Stimulated activated CD4-positive, alpha-beta T cell treated with anti-CD3 and anti-CD28 coated beads, Interleukin-12 subunit alpha, Interleukin-12 subunit beta, amount 100 ng/mL, for 4 hours (primary cell): ENCODE data around the gene KDELR1.

Source experiments
- DNase-seq: peaks from one replicate; pipeline ENCODE4 v3.0.0-alpha.2; 2020

KDELR1 gene

DNA sequence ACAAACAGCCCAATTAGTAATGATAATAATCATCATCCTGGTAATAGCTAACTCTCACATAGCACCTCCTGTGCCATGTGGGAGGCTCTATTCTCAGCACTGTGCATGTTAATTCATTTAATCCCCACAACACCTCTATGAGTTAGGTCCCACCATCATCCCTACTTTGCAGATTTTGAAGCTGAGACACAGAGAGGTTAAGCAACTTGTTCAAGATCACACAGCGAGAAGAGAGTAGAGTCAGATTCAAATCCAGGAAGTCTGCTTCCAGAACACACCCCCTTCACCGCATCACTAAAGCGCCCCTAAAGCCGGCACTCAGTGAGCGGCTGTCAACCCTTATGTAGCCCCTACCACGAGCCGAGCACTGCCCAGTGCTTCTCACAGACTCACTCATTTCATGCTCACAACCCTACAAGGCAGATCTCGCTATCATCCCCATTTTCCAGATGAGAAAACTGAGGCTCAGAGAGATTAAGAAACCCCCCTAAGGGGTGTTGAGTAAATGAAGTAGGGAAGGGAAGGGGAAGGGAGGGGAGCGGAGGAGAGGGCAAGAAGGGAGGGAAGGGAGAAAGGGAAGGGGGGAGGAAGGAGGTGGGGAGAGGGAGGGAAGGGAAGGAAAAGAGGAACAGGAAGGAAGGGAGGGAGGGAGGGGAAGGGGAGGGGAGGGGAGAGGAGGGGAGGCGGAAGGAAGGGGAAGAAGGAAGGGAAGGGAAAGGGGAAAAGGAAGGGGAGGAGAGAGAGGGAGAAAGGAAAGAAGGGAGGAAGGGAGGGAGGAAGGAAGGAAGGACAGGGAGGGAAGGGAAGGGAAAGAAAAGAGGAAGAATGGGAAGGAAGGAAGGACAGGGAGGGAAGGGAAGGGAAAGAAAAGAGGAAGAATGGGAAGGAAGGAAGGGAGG is 49.6 kb downstream of the KDELR1 start:
- DNase-seq = no peak

DNA sequence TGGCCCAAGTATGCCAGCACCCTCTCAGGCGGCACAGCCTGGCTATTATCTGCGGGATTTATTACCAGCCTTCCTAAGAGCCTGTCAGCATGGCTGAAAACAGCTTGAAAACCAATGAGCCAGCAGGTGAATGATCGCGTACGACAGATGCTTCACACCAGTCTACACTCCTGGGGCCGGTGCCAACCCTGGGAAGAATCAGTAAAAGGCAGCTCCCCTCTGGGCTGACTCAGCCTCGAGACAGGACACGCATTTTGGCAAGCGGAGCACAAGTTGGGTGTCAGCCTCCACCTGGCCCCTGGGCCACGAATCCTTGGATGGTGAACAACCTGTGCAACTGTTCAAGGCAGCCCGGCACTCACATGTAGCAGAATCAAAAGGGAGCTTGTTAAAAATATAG is 50.4 kb downstream of the KDELR1 start:
- no peak for DNase-seq

DNA sequence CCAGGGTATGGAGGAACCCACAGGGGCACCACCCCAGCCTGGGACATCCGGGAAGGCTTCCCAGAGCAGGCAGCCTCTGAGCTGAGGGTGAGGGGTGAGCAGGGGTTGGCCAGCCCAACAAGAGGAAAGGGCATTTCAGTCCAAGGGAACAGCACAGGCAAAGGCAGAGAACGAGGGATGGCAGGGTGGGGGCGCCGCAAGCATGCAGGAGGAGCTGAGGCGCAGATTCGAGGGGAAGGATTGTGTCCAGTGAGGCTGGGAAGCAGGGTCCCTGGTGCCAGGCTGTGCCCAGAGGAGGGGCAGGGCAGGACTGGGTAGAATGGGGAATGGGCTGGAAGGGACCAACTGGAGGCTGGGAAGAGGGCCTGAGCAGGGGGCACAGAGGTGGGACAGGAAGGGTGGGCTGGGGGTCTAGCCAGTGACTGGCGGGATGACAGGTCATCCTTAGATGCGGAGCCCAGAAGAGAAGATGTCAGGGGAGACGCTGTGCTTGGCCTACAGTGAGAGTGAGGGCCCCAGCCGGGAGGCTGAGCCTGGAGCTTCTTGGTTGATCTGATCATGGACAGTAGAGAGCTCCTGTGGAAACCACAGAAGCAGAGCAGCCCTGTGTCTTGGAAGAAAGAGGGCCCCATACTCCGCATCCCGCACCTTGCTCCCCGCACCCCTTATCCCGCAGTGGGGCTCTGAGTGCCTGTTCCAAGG is 52.4 kb downstream of the KDELR1 start:
- DNase-seq = no peak

DNA sequence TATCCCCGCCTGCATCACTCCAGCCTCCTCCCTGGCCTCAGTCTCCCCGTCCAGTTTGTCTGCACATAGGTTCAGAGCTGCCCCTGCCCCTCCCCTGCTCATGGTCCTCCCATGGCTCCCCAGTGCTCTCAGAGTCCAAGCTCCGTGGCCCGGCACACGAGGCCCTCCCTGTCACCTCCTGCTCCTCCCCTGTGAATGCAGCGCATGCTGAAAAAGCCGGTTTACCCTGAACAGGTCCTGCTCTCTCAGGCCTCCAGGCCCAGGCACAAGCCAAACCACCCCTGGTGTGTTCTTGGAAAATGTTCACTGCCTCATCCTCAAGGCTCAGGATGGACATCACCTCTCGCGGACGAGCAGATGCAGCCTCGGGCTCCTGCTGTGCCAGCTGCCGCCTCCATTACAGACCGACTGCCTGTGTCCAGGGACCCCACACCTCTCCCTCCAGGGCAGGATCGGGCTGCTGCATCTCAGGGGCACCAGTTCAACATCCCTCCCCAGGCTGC is 53.0 kb downstream of the KDELR1 start:
- no peak for DNase-seq

DNA sequence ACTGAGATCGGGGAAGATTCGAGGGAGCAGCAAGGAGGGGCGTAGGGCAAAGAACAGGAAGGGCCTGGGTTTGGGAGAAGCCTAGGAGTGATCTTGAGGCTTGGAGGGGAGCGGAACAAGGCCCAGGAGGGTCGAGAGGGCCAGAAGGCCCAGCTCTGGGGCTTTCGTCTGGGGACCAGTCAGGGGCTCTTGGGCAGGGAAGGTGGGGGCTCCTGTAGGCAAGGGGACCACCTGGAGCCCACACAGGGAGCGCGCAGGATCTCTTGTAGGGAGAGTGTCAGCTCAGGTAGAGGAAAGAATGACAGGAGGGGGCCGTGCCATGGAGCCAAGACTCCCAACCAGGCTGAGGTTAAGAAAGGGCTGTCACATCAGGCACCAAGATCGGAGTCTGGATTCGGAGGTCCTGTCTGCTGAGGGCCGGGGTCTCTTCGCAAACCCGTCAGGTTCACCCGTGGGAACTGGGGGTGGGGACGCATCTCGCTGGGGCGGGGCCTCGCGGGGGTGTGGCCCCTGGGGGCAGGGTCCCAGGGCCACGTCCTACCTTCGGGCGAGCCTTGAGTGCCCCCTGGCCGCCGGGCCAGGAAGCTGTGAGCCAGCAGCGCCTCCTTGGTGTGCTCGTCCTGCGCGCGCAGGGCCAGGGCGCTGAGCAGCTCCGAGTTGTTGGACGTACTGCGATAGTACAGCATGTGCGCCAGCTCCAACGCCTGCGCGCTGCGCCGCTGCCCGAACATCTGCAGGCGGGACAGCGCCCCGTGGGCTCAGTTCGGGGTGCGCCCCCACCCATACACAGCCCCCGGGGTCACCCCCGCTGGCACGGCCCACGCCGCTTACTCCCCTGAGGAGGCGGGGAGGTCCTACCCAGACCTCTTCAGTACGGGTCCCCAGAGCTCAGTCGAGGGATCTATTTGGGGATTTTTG is 57.6 kb downstream of the KDELR1 start:
- DNase-seq = peak; percentile 93

DNA sequence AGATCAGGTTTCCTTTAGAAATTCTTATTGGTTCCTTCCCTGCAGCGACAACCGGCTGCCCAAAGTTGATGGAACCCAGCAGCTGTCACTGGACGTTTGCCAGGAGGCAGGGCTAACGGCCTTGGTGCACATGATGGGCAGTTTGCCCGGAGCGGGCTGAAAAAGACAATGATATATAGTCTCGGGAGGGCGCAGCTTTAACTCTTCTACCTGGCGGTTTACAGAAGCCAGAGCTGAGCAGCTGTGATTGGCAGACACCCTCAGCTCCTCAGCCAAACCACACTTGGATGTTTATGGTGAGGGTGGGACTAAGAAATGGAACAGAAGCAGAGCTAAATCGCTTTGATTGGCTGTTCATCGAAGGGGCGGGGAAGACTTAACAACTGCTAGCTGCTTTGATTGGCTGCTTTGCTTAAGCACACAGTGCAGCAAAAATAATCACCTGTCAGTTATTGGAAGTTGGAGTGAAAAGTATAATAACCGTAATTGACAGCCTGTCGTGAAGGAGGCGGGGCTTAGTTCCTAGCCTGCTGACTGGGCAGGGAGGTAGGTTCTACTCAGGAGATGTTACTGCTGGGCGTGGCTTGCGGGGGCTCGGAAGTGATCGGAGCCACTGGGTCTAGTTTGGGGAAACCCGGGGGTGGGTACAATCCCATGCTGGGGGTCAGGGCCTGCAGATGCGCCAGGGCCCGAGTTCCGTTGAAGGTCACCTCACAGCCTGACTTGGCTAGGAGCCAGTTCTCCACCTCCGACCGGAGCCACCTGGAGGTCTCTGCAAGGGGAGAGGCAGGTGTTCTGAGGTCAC is 58.5 kb downstream of the KDELR1 start:
- peak; percentile 84 for DNase-seq
